Sigmoid colon (tissue), 7 donors: Measurements from ENCODE around the gene MGMT. TPM values are rescaled to one million over a fixed set of nuclear protein-coding genes. Genes with fewer than 3 reads are reported as not detected.

Experiments used
- DNase-seq: peaks from one replicate; pipeline ENCODE4 v3.0.0-alpha.2; 2019
- H3K27ac ChIP-seq, 4 donors: fragments of 200-600 bp; sonication (generic); one replicate each; pipeline ENCODE4 v1.5.1; 2016 to 2019; ENCODE audit warnings: mild to moderate bottlenecking in 1 of 4
- H3K27me3 ChIP-seq, 3 donors: fragments of 200-600 bp; sonication (generic); one replicate each; pipeline ENCODE4 v1.5.1; 2019; ENCODE audit warnings: mild to moderate bottlenecking in 1 of 3
- H3K36me3 ChIP-seq, 4 donors: fragments of 200-600 bp; sonication (generic); one replicate each; pipeline ENCODE4 v1.5.1; 2016 to 2019
- H3K4me1 ChIP-seq, 4 donors: fragments of 200-600 bp; sonication (generic); one replicate each; pipeline ENCODE4 v1.5.1; 2017 to 2019
- H3K4me3 ChIP-seq, 4 donors: fragments of 200-600 bp; sonication (generic); one replicate each; pipeline ENCODE4 v1.5.1; 2017 to 2019; ENCODE audit warnings: mild to moderate bottlenecking in 2 of 4, moderate library complexity in 1 of 4
- H3K9me3 ChIP-seq, 4 donors: fragments of 200-600 bp in 3 of 4; sonication (generic) in 3 of 4; one replicate each; pipeline versions ENCODE4 v1.5.1 to v1.6.1; 2013 to 2019
- CTCF ChIP-seq, 4 experiments: fragments of 450-650 bp in 3 of 4; fragments of 200-600 bp in 1 of 4; IDR thresholded peaks; one replicate each; pipeline ENCODE4 v1.5.1; 2016 to 2019; ENCODE audit warnings: antibody characterized with exemption in 4 of 4, mild to moderate bottlenecking in 3 of 4, moderate library complexity in 2 of 4
- EP300 ChIP-seq, 4 donors: sonication (generic); formaldehyde crosslinking; IDR thresholded peaks; one replicate each; pipeline ENCODE4 v1.6.1; 2017; ENCODE audit warnings: antibody characterized with exemption in 4 of 4
- POLR2A ChIP-seq, 2 donors: fragments of 450-650 bp; IDR thresholded peaks; one replicate each; pipeline ENCODE4 v1.6.1; 2016; ENCODE audit warnings: antibody characterized with exemption in 2 of 2, mild to moderate bottlenecking in 2 of 2, moderate library complexity in 2 of 2
- POLR2AphosphoS5 ChIP-seq, 4 donors: sonication (generic); formaldehyde crosslinking; IDR thresholded peaks; one replicate each; pipeline ENCODE4 v1.6.1; 2017; ENCODE audit warnings: antibody characterized with exemption in 4 of 4
- WGBS, 2 donors: extraction: QIAGEN DNeasy Blood & Tissue Kit; methylation state at CpG; one replicate each; pipeline ENCODE4 v1.1.7; 2013; 5-methylcytosine and 5-hydroxymethylcytosine counted together
- intact Hi-C: fragments of 100-400 bp; cut with DNase I; formaldehyde crosslinking; loops from one replicate; pipeline ENCODE4 v1.15.1; 2023
- polyA plus RNA-seq, 3 donors: library from polyadenylated mRNA; stranded (reverse); fragments of 200-250 nt; gene quantifications; one replicate each; pipeline ENCODE4 v1.2.3, GENCODE V29; 2013
- total RNA-seq, 4 donors: library from RNA; depleted of rRNA; stranded (reverse); fragments of >200 nt; gene quantifications; one replicate each; pipeline ENCODE4 v1.1.0, GENCODE V29; 2016
- donor health status: healthy with polysubstance abuse.
- donor health status: Bipolar disorder and iron deficiency.
- donor health status: healthy.

Gene MGMT
- total and polyA plus RNA-seq, 7 donors, result 7.2 to 40.3 (median 24.3) TPM

- Histone ChIP-seq H3K27me3 (peaks cover 0 to 3% (median 0%) of the 10 kb centered on the region in 3 donors), H3K27ac (no peak overlapping the region), H3K4me3 (no peak overlapping the region), H3K36me3 (no peaks in the 10 kb centered on the region), H3K4me1 (peaks cover 0 to 11% (median 7%) of the 10 kb centered on the region in 4 donors), H3K9me3 (no peaks in the 10 kb centered on the region)
- intact Hi-C loops, result no loop called here
- WGBS, 2 donors, result 58 to 78% methylated on average over 6 of the region's 6 CpGs
- no peak for DNase-seq
- no peak for TF ChIP-seq EP300 (IDR thresholded peaks at IDR 0.05)
- no peak for TF ChIP-seq CTCF (IDR thresholded peaks at IDR 0.05)
- TF ChIP-seq POLR2A (IDR thresholded peaks at IDR 0.05), result no peak
- no peak for TF ChIP-seq POLR2AphosphoS5 (IDR thresholded peaks at IDR 0.05)
Measured at GRCh38 chr10:129462257-129462795, 4.7 kb upstream of the MGMT start.

DNA sequence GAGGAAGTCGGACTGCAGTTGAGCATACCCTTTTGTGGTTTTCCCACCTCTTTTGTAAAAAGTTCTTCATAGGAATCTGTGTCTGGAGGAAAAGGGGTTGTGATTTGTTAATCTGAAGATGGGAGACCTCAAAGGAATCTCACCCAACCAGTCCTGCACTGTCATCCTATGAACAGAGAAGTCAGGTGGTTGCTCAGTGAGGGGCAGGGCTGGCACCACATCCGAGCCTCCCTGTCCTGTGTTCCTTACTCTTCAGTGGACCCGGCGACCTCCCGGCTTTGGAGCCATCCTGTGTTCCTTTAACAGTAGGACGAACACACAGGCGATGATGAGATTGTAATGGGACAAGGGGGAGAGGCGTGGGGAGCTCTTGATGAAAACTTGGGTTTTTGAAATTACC lies 2.8 kb upstream of the MGMT start:
- DNase-seq, result no peak
- peaks cover 0 to 20% (median 12%) of the 10 kb centered on the region in 4 donors for H3K4me1 ChIP-seq
- no peaks in the 10 kb centered on the region for H3K36me3 ChIP-seq
- H3K27me3 ChIP-seq, result peaks cover 0 to 3% (median 0%) of the 10 kb centered on the region in 3 donors
- H3K4me3 ChIP-seq, result no peak overlapping the region
- WGBS, 2 donors, result 83 to 89% methylated on average over 8 of the region's 8 CpGs
- no peak overlapping the region for H3K27ac ChIP-seq
- H3K9me3 ChIP-seq, result no peaks in the 10 kb centered on the region
- TF ChIP-seq EP300 (IDR thresholded peaks at IDR 0.05) (no peak), POLR2A (IDR thresholded peaks at IDR 0.05) (no peak), POLR2AphosphoS5 (IDR thresholded peaks at IDR 0.05) (no peak), CTCF (IDR thresholded peaks at IDR 0.05) (no peak)
- intact Hi-C loops, result no loop called here

DNA sequence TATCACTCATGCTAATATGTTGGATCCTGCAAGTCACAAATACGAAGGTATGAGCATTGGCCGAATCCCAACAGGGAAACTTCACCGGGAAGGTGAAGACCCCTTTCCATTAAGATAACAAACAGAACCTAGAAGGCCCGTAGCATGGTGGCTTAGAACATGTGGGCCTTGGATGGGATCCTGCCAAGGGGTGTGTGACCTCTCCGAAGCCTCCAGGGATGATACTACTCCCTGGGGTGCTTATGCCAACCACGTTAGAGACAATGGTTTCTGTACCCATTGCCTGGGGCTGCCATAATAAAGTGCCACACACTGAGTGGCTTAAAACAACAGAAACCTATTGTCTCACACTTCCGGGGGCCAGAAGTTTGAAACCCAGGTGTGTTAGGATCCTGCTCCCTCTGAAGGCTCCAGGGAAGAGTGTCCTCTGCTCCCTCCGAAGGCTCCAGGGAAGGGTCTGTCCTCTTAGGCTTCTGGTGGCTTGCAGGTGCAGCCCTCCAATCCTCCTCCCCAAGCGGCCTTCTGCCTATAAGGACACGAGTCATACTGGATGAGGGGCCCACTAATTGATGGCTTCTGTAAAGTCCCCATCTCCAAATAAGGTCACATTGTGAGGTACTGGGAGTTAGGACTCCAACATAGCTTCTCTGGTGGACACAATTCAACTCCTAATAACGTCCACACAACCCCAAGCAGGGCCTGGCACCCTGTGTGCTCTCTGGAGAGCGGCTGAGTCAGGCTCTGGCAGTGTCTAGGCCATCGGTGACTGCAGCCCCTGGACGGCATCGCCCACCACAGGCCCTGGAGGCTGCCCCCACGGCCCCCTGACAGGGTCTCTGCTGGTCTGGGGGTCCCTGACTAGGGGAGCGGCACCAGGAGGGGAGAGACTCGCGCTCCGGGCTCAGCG lies 992 bp upstream of the MGMT start:
- TF ChIP-seq POLR2AphosphoS5 (IDR thresholded peaks at IDR 0.05), result no peak
- no peak for TF ChIP-seq CTCF (IDR thresholded peaks at IDR 0.05)
- TF ChIP-seq EP300 (IDR thresholded peaks at IDR 0.05), result no peak
- no peak for TF ChIP-seq POLR2A (IDR thresholded peaks at IDR 0.05)
- Histone ChIP-seq H3K4me3 (peak overlapping the region; percentile 41 to 86 (median 75)), H3K9me3 (no peaks in the 10 kb centered on the region), H3K27me3 (no peaks in the 10 kb centered on the region), H3K36me3 (peaks cover 0 to 8% (median 2%) of the 10 kb centered on the region in 4 donors), H3K27ac (peak overlapping the region; percentile 78 to 90 (median 86)), H3K4me1 (peaks cover 0 to 20% (median 12%) of the 10 kb centered on the region in 4 donors)
- intact Hi-C loops, result loop anchor here (2.0 to 5.0 kb wide), 4 partner anchors 369 to 646 kb away; partner anchors contain the start of genes C10orf143 and EBF3
- 84 to 89% methylated on average over 21 of the region's 21 CpGs for whole genome bisulfite sequencing, 2 donors
- DNase-seq, result no peak

DNA sequence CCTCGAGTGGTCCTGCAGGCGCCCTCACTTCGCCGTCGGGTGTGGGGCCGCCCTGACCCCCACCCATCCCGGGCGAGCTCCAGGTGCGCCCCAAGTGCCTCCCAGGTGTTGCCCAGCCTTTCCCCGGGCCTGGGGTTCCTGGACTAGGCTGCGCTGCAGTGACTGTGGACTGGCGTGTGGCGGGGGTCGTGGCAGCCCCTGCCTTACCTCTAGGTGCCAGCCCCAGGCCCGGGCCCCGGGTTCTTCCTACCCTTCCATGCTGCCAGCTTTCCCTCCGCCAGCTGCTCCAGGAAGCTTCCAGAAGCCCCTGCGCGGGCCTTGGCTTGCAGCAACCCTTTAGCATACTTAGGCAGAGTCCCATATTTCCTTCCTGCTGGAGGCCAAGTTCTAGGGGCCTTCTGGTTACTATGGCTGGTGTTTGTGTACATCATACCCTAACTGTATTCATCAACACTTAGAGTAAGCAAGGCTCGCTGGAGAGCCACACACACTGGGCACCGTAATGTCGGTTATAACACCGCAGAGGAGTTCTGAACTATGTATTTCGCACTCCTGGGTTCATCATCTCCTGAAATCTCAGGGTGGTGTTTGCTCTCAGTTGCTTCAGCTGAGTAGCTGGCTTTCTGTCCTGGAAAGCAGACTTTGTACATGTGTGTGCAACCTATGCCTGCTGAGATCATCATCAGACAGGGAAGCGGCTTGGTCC lies 471 bp downstream of the MGMT start:
- Histone ChIP-seq H3K9me3 (no peaks in the 10 kb centered on the region), H3K27me3 (no peaks in the 10 kb centered on the region), H3K36me3 (peaks cover 0 to 21% (median 2%) of the 10 kb centered on the region in 4 donors), H3K4me3 (peak overlapping the region; percentile 54 to 86 (median 75)), H3K27ac (peak overlapping the region; percentile 81 to 90 (median 86)), H3K4me1 (peaks cover 0 to 20% (median 12%) of the 10 kb centered on the region in 4 donors)
- WGBS, 2 donors, result 25 to 32% methylated on average over 25 of the region's 25 CpGs
- peak; percentile 71 for DNase-seq
- intact Hi-C loops, result loop anchor here (2.0 to 5.0 kb wide), 4 partner anchors 370 to 645 kb away; partner anchors contain the start of genes C10orf143 and EBF3
- TF ChIP-seq POLR2A (IDR thresholded peaks at IDR 0.05) (no peak), POLR2AphosphoS5 (IDR thresholded peaks at IDR 0.05) (no peak), CTCF (IDR thresholded peaks at IDR 0.05) (no peak), EP300 (IDR thresholded peaks at IDR 0.05) (no peak)
